BLaER1 (cell line): ENCODE data around the gene TMEM254.
"Not testable (repeated sequence)": the region's sequence is repeated elsewhere in the genome, so short reads cannot be mapped to it uniquely, and the experiment has no call there.

ENCODE experiments used
- H3K27ac ChIP-seq: shearing (Covaris generic); formaldehyde crosslinking; 2 replicates; pipeline ENCODE4 v1.8.1; 2022
- H3K27me3 ChIP-seq: shearing (Covaris generic); formaldehyde crosslinking; 2 replicates; pipeline ENCODE4 v1.8.1; 2022
- H3K36me3 ChIP-seq: shearing (Covaris generic); formaldehyde crosslinking; 2 replicates; pipeline ENCODE4 v1.8.1; 2022
- H3K4me1 ChIP-seq: shearing (Covaris generic); formaldehyde crosslinking; 2 replicates; pipeline ENCODE4 v1.8.1; 2022
- H3K4me2 ChIP-seq: shearing (Covaris generic); formaldehyde crosslinking; 2 replicates; pipeline ENCODE4 v1.8.1; 2022
- H3K4me3 ChIP-seq: shearing (Covaris generic); formaldehyde crosslinking; 2 replicates; pipeline ENCODE4 v1.8.1; 2022
- H3K9ac ChIP-seq: shearing (Covaris generic); formaldehyde crosslinking; 2 replicates; pipeline ENCODE4 v1.8.1; 2022
- H3K9me3 ChIP-seq: shearing (Covaris generic); formaldehyde crosslinking; 2 replicates; pipeline ENCODE4 v1.8.1; 2022
- H4K20me1 ChIP-seq: shearing (Covaris generic); formaldehyde crosslinking; 2 replicates; pipeline ENCODE4 v1.8.1; 2022
- Cebpa-rat ChIP-seq: shearing (Covaris generic); IDR thresholded peaks from 2 replicates; pipeline ENCODE4 v1.8.1; 2022

TMEM254 gene

DNA sequence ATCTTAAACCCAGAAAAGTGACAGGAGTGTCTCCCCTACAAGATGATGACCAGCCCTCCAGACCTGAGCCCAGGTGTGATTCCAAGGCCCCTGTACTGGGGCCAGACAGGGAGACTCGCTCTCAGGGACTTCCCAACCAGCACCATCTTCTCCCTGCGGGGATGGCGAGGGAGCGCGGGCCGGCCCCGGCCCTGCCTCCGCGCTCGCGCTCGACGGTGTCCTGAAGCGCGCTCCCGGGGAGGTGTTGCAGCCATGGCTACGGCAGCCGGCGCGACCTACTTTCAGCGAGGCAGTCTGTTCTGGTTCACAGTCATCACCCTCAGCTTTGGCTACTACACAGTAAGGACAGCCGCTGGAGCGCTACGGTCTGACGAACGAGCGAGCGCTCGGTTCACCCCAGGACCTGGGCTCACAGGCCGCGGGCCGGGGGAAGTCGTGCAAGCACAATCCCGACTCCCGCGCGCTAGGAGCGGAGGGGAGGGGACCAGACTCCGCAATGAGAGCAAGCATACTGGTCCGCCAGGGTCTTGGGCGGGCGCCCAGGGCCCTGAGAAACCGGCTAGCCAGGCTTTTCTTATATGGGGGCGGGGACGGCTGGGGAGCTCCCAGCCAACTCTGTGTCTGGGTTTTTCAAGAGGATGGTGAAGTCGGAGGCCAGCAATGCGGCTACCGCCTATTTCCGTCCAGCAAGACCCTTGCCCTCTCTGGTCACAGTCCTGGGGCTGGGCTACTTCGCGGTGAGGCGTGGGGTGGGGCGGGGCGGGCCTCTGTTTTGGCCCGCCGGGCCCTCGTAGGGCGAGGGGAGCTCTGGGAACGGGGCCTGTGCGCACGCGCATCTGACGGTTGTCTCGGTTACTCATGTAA is at the start of gene TMEM254:
TSS of gene TMEM254 (plus strand) at position 218 of the 864 bp plus-strand sequence. CDS start at position 253, 35 bp downstream.
- Histone ChIP-seq H4K20me1 (no peaks in the 10 kb centered on the region), H3K4me2 (peak within 1 kb of the TSS; percentile 89), H3K36me3 (peaks cover 1% of the 10 kb centered on the region; the same call in 1 of the 2 replicates), H3K9ac (peak within 1 kb of the TSS; percentile 78), H3K27me3 (no peaks in the 10 kb centered on the region), H3K27ac (peak within 1 kb of the TSS; percentile 71), H3K4me1 (peaks cover 16% of the 10 kb centered on the region), H3K9me3 (no peaks in the 10 kb centered on the region), H3K4me3 (peak within 1 kb of the TSS; percentile 74)
- TF ChIP-seq Cebpa-rat, result no peak

DNA sequence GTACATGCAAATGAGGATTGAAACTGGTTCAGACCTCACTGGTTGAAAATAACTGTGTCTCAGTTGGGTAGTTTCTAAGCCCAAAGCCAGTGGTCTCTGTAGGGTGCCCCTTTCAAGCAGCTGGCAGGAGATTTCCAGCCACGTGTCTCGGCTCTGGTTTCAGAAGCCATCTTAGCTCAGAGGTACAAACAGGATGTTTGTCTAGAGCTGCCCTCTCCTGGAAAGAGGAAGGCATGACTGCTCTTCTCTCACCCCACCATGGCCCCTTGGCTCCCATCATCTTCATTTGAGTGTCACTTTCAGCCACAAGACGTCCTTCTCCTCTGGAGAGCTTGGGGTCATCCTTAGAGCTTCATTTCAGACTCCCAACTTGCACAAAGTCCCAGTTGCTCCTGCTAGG is 49.3 kb upstream of the TMEM254 start:
- H3K9me3 ChIP-seq, H3K4me3 ChIP-seq, H4K20me1 ChIP-seq, H3K27ac ChIP-seq, H3K36me3 ChIP-seq, H3K4me1 ChIP-seq, H3K9ac ChIP-seq, H3K27me3 ChIP-seq, H3K4me2 ChIP-seq: not testable (repeated sequence)

GRCh38 chr10:80029865-80030264 is 48.6 kb upstream of the TMEM254 start:
- H3K27ac ChIP-seq, H3K36me3 ChIP-seq, H3K27me3 ChIP-seq, H3K4me3 ChIP-seq, H3K4me1 ChIP-seq, H3K9ac ChIP-seq, H3K9me3 ChIP-seq, H4K20me1 ChIP-seq, H3K4me2 ChIP-seq: not testable (repeated sequence)

DNA sequence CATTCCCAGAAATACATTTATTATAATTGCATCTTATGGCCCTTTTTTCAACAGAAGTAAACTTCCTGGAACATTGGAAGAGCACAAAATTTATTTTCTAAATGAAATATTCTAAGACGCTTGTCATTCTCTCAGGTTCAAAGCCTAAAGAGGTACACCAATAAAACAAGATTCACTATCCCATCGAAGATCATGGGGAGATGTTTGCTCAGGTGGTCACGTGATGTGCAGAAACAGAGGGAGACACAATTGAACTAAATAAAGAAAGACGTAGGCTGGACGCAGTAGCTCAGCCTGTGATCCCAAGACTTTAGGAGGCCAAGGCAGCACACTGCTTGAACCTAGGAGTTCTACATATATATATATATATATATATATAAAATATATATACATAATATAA is 46.0 kb upstream of the TMEM254 start:
- H3K9ac ChIP-seq, result no peak overlapping the region
- no peak overlapping the region for H3K4me3 ChIP-seq
- no peaks in the 10 kb centered on the region for H3K9me3 ChIP-seq
- H3K4me2 ChIP-seq, result no peak overlapping the region
- H3K4me1 ChIP-seq, result 0 out of 2 replicates have a peak, but pooled peaks cover 3% of the 10 kb centered on the region
- H3K36me3 ChIP-seq, result no peaks in the 10 kb centered on the region
- H4K20me1 ChIP-seq, result no peaks in the 10 kb centered on the region
- TF ChIP-seq Cebpa-rat, result no peak
- no peaks in the 10 kb centered on the region for H3K27me3 ChIP-seq
- no peak overlapping the region for H3K27ac ChIP-seq

- not testable (repeated sequence) for H3K9me3 ChIP-seq, H4K20me1 ChIP-seq, H3K27ac ChIP-seq, H3K27me3 ChIP-seq, H3K4me1 ChIP-seq, H3K4me2 ChIP-seq, H3K36me3 ChIP-seq, H3K4me3 ChIP-seq, H3K9ac ChIP-seq
Observed at GRCh38 chr10:80034766-80035165, 43.7 kb upstream of the TMEM254 start.

GRCh38 chr10:80035430-80035829 is 43.0 kb upstream of the TMEM254 start:
- not testable (repeated sequence) for H3K27ac ChIP-seq, H3K9me3 ChIP-seq, H3K4me3 ChIP-seq, H3K36me3 ChIP-seq, H3K27me3 ChIP-seq, H3K4me2 ChIP-seq, H3K4me1 ChIP-seq, H4K20me1 ChIP-seq, H3K9ac ChIP-seq

DNA sequence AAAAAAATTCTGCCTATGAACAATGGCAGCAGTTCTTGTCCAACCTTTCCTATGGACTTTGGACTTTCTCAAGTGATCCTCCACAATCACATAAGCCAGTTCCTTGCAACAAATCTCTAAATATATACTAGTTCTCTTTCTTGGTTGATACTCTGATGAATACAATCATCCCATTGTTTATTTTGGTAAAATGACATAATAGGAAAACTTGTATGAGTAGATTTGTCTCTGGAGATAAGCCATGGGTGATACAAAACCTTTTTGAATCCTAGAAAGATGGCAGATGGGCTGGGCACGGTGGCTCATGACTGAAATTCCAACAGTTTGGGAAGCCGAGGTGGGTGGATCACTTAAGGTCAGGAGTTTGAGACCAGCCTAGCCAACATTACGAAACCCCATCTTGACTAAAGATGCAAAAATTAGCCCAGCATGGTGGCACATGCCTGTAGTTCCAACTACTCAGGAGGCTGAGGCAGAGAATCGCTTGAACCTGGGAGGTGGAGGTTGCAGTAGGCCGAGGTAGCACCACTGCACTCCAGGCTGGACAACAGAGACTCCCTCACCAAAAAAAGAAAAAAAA is 41.5 kb upstream of the TMEM254 start:
- not testable (repeated sequence) for H3K36me3 ChIP-seq, H3K9ac ChIP-seq, H4K20me1 ChIP-seq

DNA sequence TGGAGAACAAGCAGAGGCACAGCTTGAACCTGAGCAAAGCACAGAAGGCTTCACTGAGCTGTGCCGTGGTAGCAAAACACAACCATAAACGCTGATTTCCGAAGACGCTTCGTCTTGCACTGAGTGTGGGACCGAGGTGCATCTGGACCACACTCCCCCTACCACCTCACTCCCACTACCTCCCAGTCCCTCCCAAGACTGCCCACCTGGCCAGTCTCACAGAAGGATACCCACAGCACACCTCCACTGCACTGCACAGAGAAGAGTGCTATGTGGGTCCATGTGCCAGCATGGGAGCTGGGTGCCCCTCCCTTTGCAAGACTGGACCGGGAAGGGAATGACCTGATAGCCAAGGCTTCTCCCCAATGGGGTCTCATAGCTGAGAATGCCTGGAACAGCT is 40.2 kb upstream of the TMEM254 start:
- not testable (repeated sequence) for H3K36me3 ChIP-seq, H3K4me3 ChIP-seq, H3K27me3 ChIP-seq, H3K4me2 ChIP-seq, H3K9ac ChIP-seq, H3K4me1 ChIP-seq, H3K9me3 ChIP-seq, H3K27ac ChIP-seq, H4K20me1 ChIP-seq

More for the DNA sequence above, 41.5 kb upstream of the TMEM254 start:
- not testable (repeated sequence) for H3K4me1 ChIP-seq, H3K27me3 ChIP-seq, H3K4me3 ChIP-seq, H3K9me3 ChIP-seq, H3K27ac ChIP-seq, H3K4me2 ChIP-seq

GRCh38 chr10:80041162-80041561 is 37.3 kb upstream of the TMEM254 start:
- Histone ChIP-seq H3K36me3 (no peaks in the 10 kb centered on the region), H3K4me2 (no peak overlapping the region), H3K9ac (no peak overlapping the region), H4K20me1 (no peaks in the 10 kb centered on the region), H3K27ac (no peak overlapping the region), H3K4me1 (peaks cover 6% of the 10 kb centered on the region; the same call in 1 of the 2 replicates), H3K9me3 (no peaks in the 10 kb centered on the region), H3K4me3 (no peak overlapping the region), H3K27me3 (no peaks in the 10 kb centered on the region)
- no peak for TF ChIP-seq Cebpa-rat

- not testable (repeated sequence) for H3K27ac ChIP-seq, H3K27me3 ChIP-seq, H4K20me1 ChIP-seq, H3K4me1 ChIP-seq, H3K9me3 ChIP-seq, H3K9ac ChIP-seq, H3K36me3 ChIP-seq, H3K4me3 ChIP-seq
- H3K4me2 ChIP-seq, result peak overlapping the region; percentile 24; the same call in 1 of the 2 replicates
Observed at GRCh38 chr10:80044935-80045334, 33.5 kb upstream of the TMEM254 start.
